Measurements from ENCODE around the gene ZBTB21. TPM values are rescaled to one million over a fixed set of nuclear protein-coding genes. Genes with fewer than 3 reads are reported as not detected.

The ZBTB21 gene
- total and polyA plus RNA-seq, 2 of the 8 experiments (the other 6 are each of a cell fraction or from before 2014, with no cell fraction given), result 3.9 to 17.8 TPM

- no peak overlapping the region for H3K56ac ChIP-seq (replicated peaks; ENCODE audit: insufficient read length, low read depth, low read length)
- H3K27me3 ChIP-seq (replicated peaks in 1 of 4; ENCODE audit: control insufficient read depth in 3 of 4, extremely low read depth in 1 of 4, insufficient read depth in 3 of 4, low read length in 3 of 4), result peaks cover 0 to 3% (median 3%) of the 10 kb centered on the region in 4 experiments; a peak in 4 of 7 replicates
- H3K79me2 ChIP-seq (ENCODE audit: control insufficient read depth in 1 of 2, insufficient read depth in 2 of 2, low read length in 2 of 2), result peaks cover 4 to 46% of the 10 kb centered on the region in 2 experiments; a peak in 3 of 4 replicates
- H3K9me3 ChIP-seq (ENCODE audit: insufficient read depth in 2 of 2, low read depth in 1 of 2, low read length in 1 of 2), result no peaks in the 10 kb centered on the region
- H2BK20ac ChIP-seq (ENCODE audit: low read length), result no peak overlapping the region
- no peak overlapping the region for H4K91ac ChIP-seq (replicated peaks; ENCODE audit: insufficient read length, low read length)
- H2BK15ac ChIP-seq (ENCODE audit: low read length), result no peak overlapping the region
- no peak overlapping the region for H3K4me3 ChIP-seq (ENCODE audit: extremely low read depth in 1 of 4, insufficient read depth in 2 of 4, low read depth in 3 of 4, low read length in 4 of 4)
- H3K79me1 ChIP-seq (ENCODE audit: low read depth, low read length), result no peaks in the 10 kb centered on the region; the same call in 1 of the 2 replicates
- no peak overlapping the region for H3K4me2 ChIP-seq (ENCODE audit: insufficient read depth in 1 of 2, low read depth in 2 of 2, low read length in 2 of 2)
- no peak overlapping the region for H2BK12ac ChIP-seq (ENCODE audit: low read depth, low read length)
- no peak for DNase-seq (ENCODE audit: low read depth in 1 of 2, low spot score in 2 of 2)
- peaks cover 0 to 4% of the 10 kb centered on the region in 2 experiments for H4K20me1 ChIP-seq (replicated peaks in 1 of 2; ENCODE audit: control insufficient read depth in 1 of 2, insufficient read depth in 2 of 2, low read length in 2 of 2)
- no peaks in the 10 kb centered on the region; a peak in 1 of 7 replicates for H3K4me1 ChIP-seq (replicated peaks in 1 of 4; ENCODE audit: control insufficient read depth in 3 of 4, insufficient read depth in 4 of 4, low read length in 3 of 4)
- POLR2A ChIA-PET (ENCODE audit: partially characterized antibody), result no interaction called here
- H4K8ac ChIP-seq (ENCODE audit: extremely low read depth, insufficient read depth, low read length), result no peak overlapping the region
- H3K4ac ChIP-seq (replicated peaks; ENCODE audit: insufficient read length, low read depth, low read length), result no peak overlapping the region
- H2AK5ac ChIP-seq (ENCODE audit: low read depth, low read length), result no peak overlapping the region
- TF ChIP-seq TBP (IDR thresholded peaks at IDR 0.05; ENCODE audit: low read depth, low read length) (no peak), RAD21 (IDR thresholded peaks at IDR 0.05 in 1 of 2, conservative IDR thresholded peaks at IDR 0.05 in 1 of 2; ENCODE audit: low read depth in 2 of 2, low read length in 2 of 2) (no peak), POLR2AphosphoS5 (IDR thresholded peaks at IDR 0.05; ENCODE audit: low read depth, low read length) (no peak), CBX8 (IDR thresholded peaks at IDR 0.05; ENCODE audit: borderline replicate concordance, low read depth, low read length) (no peak), TCF12 (IDR thresholded peaks at IDR 0.05; ENCODE audit: low read depth, low read length) (no peak), ATF2 (IDR thresholded peaks at IDR 0.05; ENCODE audit: low read length) (no peak), SRF (IDR thresholded peaks at IDR 0.05; ENCODE audit: low read depth, low read length) (no peak)
- TF ChIP-seq, protein P1, sequence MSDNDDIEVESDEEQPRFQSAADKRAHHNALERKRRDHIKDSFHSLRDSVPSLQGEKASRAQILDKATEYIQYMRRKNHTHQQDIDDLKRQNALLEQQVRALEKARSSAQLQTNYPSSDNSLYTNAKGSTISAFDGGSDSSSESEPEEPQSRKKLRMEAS (IDR thresholded peaks at IDR 0.05), result no peak
- no peak overlapping the region for H3K9ac ChIP-seq (replicated peaks in 1 of 4; ENCODE audit: extremely low read depth in 1 of 4, low read depth in 3 of 4, low read length in 3 of 4)
- peaks cover 9% of the 10 kb centered on the region for H3K23me2 ChIP-seq (ENCODE audit: low read depth, low read length)
- H3K36me3 ChIP-seq (ENCODE audit: control insufficient read depth in 2 of 4, insufficient read depth in 4 of 4, low read length in 3 of 4), result peaks cover 0 to 6% (median 0%) of the 10 kb centered on the region in 4 experiments; a peak in 2 of 8 replicates
- no peak overlapping the region for H2AFZ ChIP-seq (ENCODE audit: low read length)
- FAIRE-seq, result no peak
- H4K5ac ChIP-seq (ENCODE audit: insufficient read length, low read depth, low read length), result no peak overlapping the region
- H3K18ac ChIP-seq (ENCODE audit: extremely low read depth, low read length), result no peak overlapping the region
- no peak overlapping the region for H3K27ac ChIP-seq (ENCODE audit: low read depth, low read length)
- no peak overlapping the region for H3K23ac ChIP-seq (ENCODE audit: insufficient read length)
- CTCF ChIA-PET (ENCODE audit: partially characterized antibody), result interaction anchor here (0.9 to 2.2 kb wide), 5 partner anchors 16 to 134 kb away, joined by 3 to 8 read pairs (median 3); no protein-coding TSS in a partner anchor
- H2BK5ac ChIP-seq (ENCODE audit: low read depth, low read length), result no peak overlapping the region
- 62% methylated on average over 1 of the region's 1 CpG; no CpG with 5 or more reads in 1 of the 2 experiments for WGBS, 2 experiments (ENCODE audit: extremely low coverage in 1 of 2, insufficient coverage in 1 of 2, insufficient read length in 1 of 2, insufficient replicate concordance in 2 of 2, low coverage in 1 of 2, low lambda C conversion rate in 2 of 2, missing lambda C conversion rate in 1 of 2)
- no peak overlapping the region for H2BK120ac ChIP-seq (replicated peaks; ENCODE audit: low read depth, low read length)
- no peak overlapping the region for H3K14ac ChIP-seq (ENCODE audit: insufficient read length)
These were observed 3.4 kb downstream of the ZBTB21 start for GRCh38 chr21:42006765-42007164.
